ENCODE results near the gene MYH15. TPM values are rescaled to one million over a fixed set of nuclear protein-coding genes. Genes with fewer than 3 reads are reported as not detected.

The MYH15 gene
- total and polyA plus RNA-seq, 10 of the 15 experiments (the other 5 are each of a cell fraction or from before 2014, with no cell fraction given): 0.05 to 0.27 (median 0.09) TPM; not detected in 1

DNA sequence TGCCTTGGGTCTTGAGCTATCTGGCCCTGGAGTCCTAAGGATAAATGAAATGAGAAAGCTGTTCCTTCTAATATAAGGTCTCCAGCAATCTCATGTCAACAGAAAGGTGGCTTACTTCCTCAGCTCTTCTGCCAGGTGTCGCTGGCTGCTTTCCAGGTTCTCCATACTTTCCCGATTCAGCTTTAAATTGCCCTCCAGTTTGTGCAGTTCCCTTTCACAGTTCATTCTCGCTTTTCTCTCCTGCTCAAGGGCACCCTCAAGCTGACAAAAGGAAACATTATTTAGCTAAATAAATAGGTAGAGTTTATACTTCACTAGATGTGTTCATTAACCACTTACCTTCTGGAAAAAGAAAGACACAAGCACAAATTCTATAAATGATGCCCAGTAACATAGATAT, 73.0 kb downstream of the MYH15 start:
- in situ Hi-C loops (cut with MboI): no loop called here
- intact Hi-C loops (cut with micrococcal nuclease; ENCODE audit: unreplicated experiment): no loop called here
- no peak overlapping the region for H3K27ac ChIP-seq (ENCODE audit: control insufficient read depth, insufficient read depth)
- CTCF ChIA-PET: interaction anchor here (2.5 kb wide), 1 partner anchor 40 kb away, joined by 10 read pairs; no protein-coding TSS in a partner anchor
- no TSS peak for BruUV-seq (replicated peaks)
- no peak overlapping the region for H2AFZ ChIP-seq (ENCODE audit: control insufficient read depth, low read depth, low read length)
- no peak overlapping the region for H3K4me3 ChIP-seq
- H3K27me3 ChIP-seq (replicated peaks in 1 of 2; ENCODE audit: control insufficient read depth in 2 of 2, insufficient read depth in 2 of 2, low read length in 1 of 2): no peaks in the 10 kb centered on the region
- DNase-seq (ENCODE audit: low read depth, low spot score) (no peak), ATAC-seq (no peak), FAIRE-seq (no peak)
- TF ChIP-seq NR2C1 (IDR thresholded peaks at IDR 0.05) (no peak), GABPA (IDR thresholded peaks at IDR 0.05; ENCODE audit: low read depth) (no peak), BCL3 (IDR thresholded peaks at IDR 0.05; ENCODE audit: borderline replicate concordance, insufficient read depth, low read depth, low read length, poor library complexity, severe bottlenecking) (no peak), USF2 (IDR thresholded peaks at IDR 0.05; ENCODE audit: borderline replicate concordance, low read depth, low read length) (no peak), CBX3 (IDR thresholded peaks at IDR 0.05; ENCODE audit: borderline replicate concordance, low read depth) (no peak), ZBED1 (IDR thresholded peaks at IDR 0.05; ENCODE audit: borderline replicate concordance) (no peak), ZZZ3 (IDR thresholded peaks at IDR 0.05; ENCODE audit: control insufficient read depth, insufficient read length, low read depth) (no peak), ZNF622 (IDR thresholded peaks at IDR 0.05) (no peak), EP300 (IDR thresholded peaks at IDR 0.05; ENCODE audit: borderline replicate concordance in 1 of 2, control insufficient read depth in 1 of 2, low read depth in 2 of 2, low read length in 2 of 2) (no peak), WRNIP1 (IDR thresholded peaks at IDR 0.05; ENCODE audit: borderline replicate concordance, low read depth, low read length) (no peak)
- POLR2A ChIA-PET: interaction anchor here (0.6 kb wide), 1 partner anchor 499 kb away, joined by 3 read pairs; no protein-coding TSS in a partner anchor
- no peaks in the 10 kb centered on the region for H3K79me2 ChIP-seq (ENCODE audit: control insufficient read depth, insufficient read depth, low read length)
- no peaks in the 10 kb centered on the region; the same call in 1 of the 3 replicates for H3K9me3 ChIP-seq (replicated peaks; ENCODE audit: control insufficient read depth, insufficient read depth, low read length)
- SMC1A ChIA-PET (ENCODE audit: uncharacterized antibody, unreplicated experiment): interaction anchor here (0.9 to 1.4 kb wide), 3 partner anchors 9 to 49 kb away, joined by 4 to 5 read pairs (median 4); no protein-coding TSS in a partner anchor
- RAD21 ChIA-PET (ENCODE audit: unreplicated experiment): no interaction called here
- no peak overlapping the region for H3K4me2 ChIP-seq (ENCODE audit: control insufficient read depth, insufficient read depth)
- WGBS (ENCODE audit: insufficient coverage, insufficient replicate concordance, low lambda C conversion rate, missing lambda C conversion rate): 39% methylated on average over 3 of the region's 3 CpGs
- H3K9ac ChIP-seq (ENCODE audit: control insufficient read depth, insufficient read depth, low read length): no peak overlapping the region
- no peaks in the 10 kb centered on the region for H4K20me1 ChIP-seq (ENCODE audit: control insufficient read depth, insufficient read depth)
- H3K4me1 ChIP-seq (ENCODE audit: control insufficient read depth, insufficient read depth, low read length): no peaks in the 10 kb centered on the region
- H3K36me3 ChIP-seq (ENCODE audit: control insufficient read depth in 2 of 2, insufficient read depth in 2 of 2, low read length in 1 of 2): no peaks in the 10 kb centered on the region

All from GM12878 (cell line).